ENCODE data around the gene HAT1. TPM values are rescaled to one million over a fixed set of nuclear protein-coding genes. Genes with fewer than 3 reads are reported as not detected.
A peak's percentile ranks its signal among the peaks of the same experiment; 100 is the strongest.

Gene HAT1, protein sequence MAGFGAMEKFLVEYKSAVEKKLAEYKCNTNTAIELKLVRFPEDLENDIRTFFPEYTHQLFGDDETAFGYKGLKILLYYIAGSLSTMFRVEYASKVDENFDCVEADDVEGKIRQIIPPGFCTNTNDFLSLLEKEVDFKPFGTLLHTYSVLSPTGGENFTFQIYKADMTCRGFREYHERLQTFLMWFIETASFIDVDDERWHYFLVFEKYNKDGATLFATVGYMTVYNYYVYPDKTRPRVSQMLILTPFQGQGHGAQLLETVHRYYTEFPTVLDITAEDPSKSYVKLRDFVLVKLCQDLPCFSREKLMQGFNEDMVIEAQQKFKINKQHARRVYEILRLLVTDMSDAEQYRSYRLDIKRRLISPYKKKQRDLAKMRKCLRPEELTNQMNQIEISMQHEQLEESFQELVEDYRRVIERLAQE
- 10 to 100 TPM; 58.1 to 74.6 TPM for total RNA-seq
- 73.7 TPM for polyA plus RNA-seq (2013, experiment 1 of 2)
- polyA plus RNA-seq (2013, experiment 2 of 2): 69.5 TPM
- long read RNA-seq, experiment 1, transcript HAT1-201 (11 exons, 1,626 nt): major isoform, 15 of 55 reads
- long read RNA-seq, experiment 1, partial matches to known transcripts: 24 of 55 reads
- long read RNA-seq, experiment 1, other reads (novel, unspliced or antisense): 15 of 55 reads
- long read RNA-seq, experiment 2, transcript HAT1-201 (11 exons, 1,626 nt): major isoform, 82 of 100 reads
- long read RNA-seq, experiment 2, partial matches to known transcripts: 11 of 100 reads
- long read RNA-seq, experiment 2, other reads (novel, unspliced or antisense): 4 of 100 reads
- long read RNA-seq, experiment 3, transcript HAT1-201 (11 exons, 1,626 nt): major isoform, 334 of 380 reads
- long read RNA-seq, experiment 3, transcript HAT1-203 (10 exons, 1,567 nt): minor isoform, 8 of 380 reads
- long read RNA-seq, experiment 3, partial matches to known transcripts: 19 of 380 reads
- long read RNA-seq, experiment 3, other reads (novel, unspliced or antisense): 18 of 380 reads
- long read RNA-seq, experiment 4, transcript HAT1-201 (11 exons, 1,626 nt): major isoform, 114 of 260 reads
- long read RNA-seq, experiment 4, partial matches to known transcripts: 138 of 260 reads
- long read RNA-seq, experiment 4, other reads (novel, unspliced or antisense): 5 of 260 reads

DNA sequence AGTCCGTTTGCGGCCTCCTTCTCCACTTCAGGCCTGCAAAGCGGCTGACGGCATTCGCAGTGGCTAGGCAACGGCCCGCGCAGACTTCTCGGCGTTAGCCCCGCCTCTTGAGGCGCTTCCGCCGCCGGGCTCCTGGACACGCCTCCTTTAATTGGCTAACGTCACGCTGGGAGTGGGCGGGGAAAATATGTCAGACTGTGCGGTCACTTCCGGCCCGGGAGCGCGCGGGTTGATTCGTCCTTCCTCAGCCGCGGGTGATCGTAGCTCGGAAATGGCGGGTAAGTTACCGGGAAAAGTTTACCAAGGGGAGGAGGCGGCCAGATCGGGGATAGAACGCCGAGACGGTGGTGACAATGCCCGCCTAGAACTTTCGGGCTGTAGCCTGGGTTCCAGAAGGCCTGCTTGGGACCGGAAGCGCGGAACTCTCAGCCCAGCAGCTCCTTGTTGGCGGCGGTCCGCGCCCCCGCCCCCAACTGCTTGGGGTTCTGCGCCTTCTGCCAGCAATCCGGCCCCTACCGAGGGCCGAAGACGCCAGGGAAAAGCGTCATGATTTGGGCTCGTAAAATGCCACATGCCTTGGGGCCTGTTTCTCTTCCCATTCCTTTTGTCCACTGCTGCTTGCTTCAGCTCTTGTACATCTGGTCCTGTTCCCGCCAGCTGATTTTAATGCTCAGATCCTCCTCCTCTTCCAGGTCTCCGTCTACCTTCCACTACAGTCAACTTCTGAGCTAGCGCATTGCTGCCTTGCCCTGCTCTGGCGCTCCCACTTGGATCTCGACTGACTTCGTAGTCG lies at the start of gene HAT1:
Gene HAT1 (plus strand): TSS at position 232 of the 793 bp plus-strand sequence. CDS start 40 bp downstream, at position 272.
- 0 to 1% methylated on average over 43 to 61 of the region's 61 CpGs for WGBS, 2 experiments (ENCODE audit: insufficient coverage in 1 of 2, insufficient read length in 1 of 2)
- DNase-seq: peak; percentile 99
- Mint-ChIP-seq H3K27ac (peak within 1 kb of the TSS; percentile 95), H3K36me3 (ENCODE audit: low read depth) (peaks cover 15% of the 10 kb centered on the region), H3K4me3 (peak within 1 kb of the TSS; percentile 85), H3K27me3 (ENCODE audit: insufficient read depth) (no peaks in the 10 kb centered on the region), H3K4me1 (peaks cover 8% of the 10 kb centered on the region), H3K9me3 (no peaks in the 10 kb centered on the region)
- Histone ChIP-seq H3K9me3 (ENCODE audit: control insufficient read depth, low read length) (no peaks in the 10 kb centered on the region), H3K4me3 (ENCODE audit: low read length) (peak within 1 kb of the TSS; percentile 98), H3K27ac (ENCODE audit: low read depth, low read length) (peak within 1 kb of the TSS; percentile 91), H3K36me3 (ENCODE audit: control insufficient read depth, insufficient read depth, low read length) (peaks cover 17% of the 10 kb centered on the region), H3K27me3 (ENCODE audit: control insufficient read depth, insufficient read depth, low read length, poor library complexity, severe bottlenecking) (no peaks in the 10 kb centered on the region), H3K9ac (ENCODE audit: extremely low read depth, low read length, poor library complexity, severe bottlenecking) (peak within 1 kb of the TSS; percentile 94), H3K4me1 (ENCODE audit: control insufficient read depth, insufficient read depth, low read length) (no peaks in the 10 kb centered on the region)
- TF ChIP-seq, protein P1, sequence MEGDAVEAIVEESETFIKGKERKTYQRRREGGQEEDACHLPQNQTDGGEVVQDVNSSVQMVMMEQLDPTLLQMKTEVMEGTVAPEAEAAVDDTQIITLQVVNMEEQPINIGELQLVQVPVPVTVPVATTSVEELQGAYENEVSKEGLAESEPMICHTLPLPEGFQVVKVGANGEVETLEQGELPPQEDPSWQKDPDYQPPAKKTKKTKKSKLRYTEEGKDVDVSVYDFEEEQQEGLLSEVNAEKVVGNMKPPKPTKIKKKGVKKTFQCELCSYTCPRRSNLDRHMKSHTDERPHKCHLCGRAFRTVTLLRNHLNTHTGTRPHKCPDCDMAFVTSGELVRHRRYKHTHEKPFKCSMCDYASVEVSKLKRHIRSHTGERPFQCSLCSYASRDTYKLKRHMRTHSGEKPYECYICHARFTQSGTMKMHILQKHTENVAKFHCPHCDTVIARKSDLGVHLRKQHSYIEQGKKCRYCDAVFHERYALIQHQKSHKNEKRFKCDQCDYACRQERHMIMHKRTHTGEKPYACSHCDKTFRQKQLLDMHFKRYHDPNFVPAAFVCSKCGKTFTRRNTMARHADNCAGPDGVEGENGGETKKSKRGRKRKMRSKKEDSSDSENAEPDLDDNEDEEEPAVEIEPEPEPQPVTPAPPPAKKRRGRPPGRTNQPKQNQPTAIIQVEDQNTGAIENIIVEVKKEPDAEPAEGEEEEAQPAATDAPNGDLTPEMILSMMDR (conservative IDR thresholded peaks at IDR 0.05): no peak

DNA sequence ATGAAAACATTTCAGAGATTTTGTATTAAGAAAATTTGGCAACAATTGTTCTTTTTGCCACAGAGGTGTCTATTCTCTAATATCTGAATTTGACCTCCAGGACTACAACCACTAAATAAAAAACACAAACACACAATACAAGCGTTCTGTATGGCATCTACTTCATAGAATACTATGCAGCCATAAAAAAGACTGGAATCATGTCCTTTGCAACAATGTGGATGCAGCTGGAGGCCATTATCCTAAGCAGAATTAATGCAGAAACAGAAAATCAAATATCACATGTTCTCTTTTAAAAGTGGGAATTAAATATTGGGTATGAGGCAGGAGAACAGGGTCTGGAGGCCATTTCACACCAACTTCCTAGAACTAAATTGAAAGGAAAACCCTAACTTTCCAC lies 47.7 kb upstream of the HAT1 start:
- H3K36me3 ChIP-seq (ENCODE audit: control insufficient read depth, insufficient read depth, low read length): no peaks in the 10 kb centered on the region
- peaks cover 11% of the 10 kb centered on the region for H3K36me3 Mint-ChIP-seq (ENCODE audit: low read depth)
- no peak overlapping the region for H3K9ac ChIP-seq (ENCODE audit: extremely low read depth, low read length, poor library complexity, severe bottlenecking)
- DNase-seq: no peak
- H3K27ac Mint-ChIP-seq: no peak overlapping the region
- TF ChIP-seq, protein P1 (conservative IDR thresholded peaks at IDR 0.05): no peak
- H3K27me3 ChIP-seq (ENCODE audit: control insufficient read depth, insufficient read depth, low read length, poor library complexity, severe bottlenecking): no peaks in the 10 kb centered on the region
- no peaks in the 10 kb centered on the region for H3K27me3 Mint-ChIP-seq (ENCODE audit: insufficient read depth)
- H3K4me3 ChIP-seq (ENCODE audit: low read length): no peak overlapping the region
- H3K4me3 Mint-ChIP-seq: no peak overlapping the region
- H3K4me1 ChIP-seq (ENCODE audit: control insufficient read depth, insufficient read depth, low read length): no peaks in the 10 kb centered on the region
- no peaks in the 10 kb centered on the region for H3K9me3 ChIP-seq (ENCODE audit: control insufficient read depth, low read length)
- no peaks in the 10 kb centered on the region for H3K4me1 Mint-ChIP-seq
- WGBS, 2 experiments (ENCODE audit: insufficient coverage in 1 of 2, insufficient read length in 1 of 2): 88 to 100% methylated on average over 1 of the region's 1 CpG
- no peaks in the 10 kb centered on the region for H3K9me3 Mint-ChIP-seq
- H3K27ac ChIP-seq (ENCODE audit: low read depth, low read length): no peak overlapping the region

All from endodermal cell (in vitro differentiated cells).